Natural killer cell treated with Interleukin-12 subunit alpha and Interleukin-12 subunit beta and Interleukin-15 and Interleukin-18, amount 100 ng/mL, for 72 hours (primary cell): ENCODE measurements around the gene MYO5A. TPM values are rescaled to one million over a fixed set of nuclear protein-coding genes. Genes with fewer than 3 reads are reported as not detected.
A peak's percentile ranks its signal among the peaks of the same experiment; 100 is the strongest.

Experiments used
- ATAC-seq, 2 donors: fragments of 150-1000 bp; cut with Tn5 transposase in 1 of 2; sonication (Bioruptor Pico), chemical (Tn5 transposase) in 1 of 2; 2 replicates each; pipeline ENCODE4 v1.10.0; 2021
- DNase-seq: peaks from one replicate; pipeline ENCODE4 v3.0.0; 2022; ENCODE audit warnings: low spot score
- H3K27ac Mint-ChIP-seq, 2 donors: 1 replicate in 1 of 2; 2 replicates in 1 of 2; pipeline ENCODE4 v1.8.0; 2022; ENCODE audit warnings: mixed read lengths in 2 of 2, mild to moderate bottlenecking in 1 of 2, moderate library complexity in 1 of 2
- H3K27me3 Mint-ChIP-seq, 2 donors: 1 replicate in 1 of 2; 2 replicates in 1 of 2; pipeline ENCODE4 v1.8.0; 2022; ENCODE audit warnings: mixed read lengths in 2 of 2
- H3K36me3 Mint-ChIP-seq: one replicate; pipeline ENCODE4 v1.8.0; 2022; ENCODE audit warnings: mixed read lengths
- H3K4me1 Mint-ChIP-seq, 2 donors: 1 replicate in 1 of 2; 2 replicates in 1 of 2; pipeline ENCODE4 v1.8.0; 2022; ENCODE audit warnings: low read depth in 2 of 2, mixed read lengths in 2 of 2, mild to moderate bottlenecking in 1 of 2
- H3K4me3 Mint-ChIP-seq: one replicate; pipeline ENCODE4 v1.8.0; 2022; ENCODE audit warnings: mixed read lengths
- H3K9me3 Mint-ChIP-seq: 2 replicates; pipeline ENCODE4 v1.8.0; 2022; ENCODE audit warnings: mixed read lengths
- total RNA-seq, 2 donors: library from RNA; stranded (reverse); gene quantifications; one replicate each; pipeline ENCODE4 v1.2.3, GENCODE V29; 2022

MYO5A gene
- total RNA-seq, 2 donors from 2014 or later: 42.4 to 49.5 TPM

DNA sequence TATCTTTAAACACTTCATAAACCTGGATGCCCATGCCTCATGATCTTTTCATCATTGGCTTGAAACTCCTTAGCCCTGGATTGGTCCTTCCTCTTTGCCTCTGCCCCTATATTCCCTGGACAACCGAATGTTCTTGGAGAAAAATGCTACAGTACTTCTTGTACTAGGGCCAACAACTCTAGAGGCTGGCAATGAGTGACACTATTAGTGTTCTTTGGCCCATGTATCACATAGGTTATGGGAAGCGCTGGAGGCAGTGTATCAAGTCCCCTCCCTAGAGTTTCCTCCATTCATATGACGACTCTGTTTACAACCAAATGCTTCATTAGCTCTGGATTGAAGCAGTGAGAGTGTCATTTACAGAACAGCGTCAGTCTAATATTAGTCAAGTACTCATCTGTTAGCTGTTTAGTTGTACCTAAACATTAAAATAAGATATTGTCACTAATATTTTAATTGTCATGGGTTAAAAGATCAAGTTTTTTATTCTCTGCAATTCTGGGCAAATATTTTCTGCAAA lies 166.6 kb downstream of the MYO5A start:
- DNase-seq (no peak), ATAC-seq (no peak)
- no peaks in the 10 kb centered on the region for H3K9me3 Mint-ChIP-seq
- H3K27me3 Mint-ChIP-seq: no peaks in the 10 kb centered on the region
- H3K4me3 Mint-ChIP-seq: no peak overlapping the region
- H3K4me1 Mint-ChIP-seq: no peaks in the 10 kb centered on the region
- H3K36me3 Mint-ChIP-seq: peaks cover 26% of the 10 kb centered on the region
- no peak overlapping the region for H3K27ac Mint-ChIP-seq

GRCh38 chr15:52361494-52361893 lies 167.2 kb downstream of the MYO5A start:
- no peaks in the 10 kb centered on the region for H3K4me1 Mint-ChIP-seq
- DNase-seq (no peak), ATAC-seq (no peak)
- H3K9me3 Mint-ChIP-seq: no peaks in the 10 kb centered on the region
- H3K36me3 Mint-ChIP-seq: peaks cover 26% of the 10 kb centered on the region
- H3K4me3 Mint-ChIP-seq: no peak overlapping the region
- no peaks in the 10 kb centered on the region for H3K27me3 Mint-ChIP-seq
- H3K27ac Mint-ChIP-seq: no peak overlapping the region

GRCh38 chr15:52360229-52361203 lies 168.2 kb downstream of the MYO5A start:
- H3K36me3 Mint-ChIP-seq: peaks cover 20% of the 10 kb centered on the region
- H3K27me3 Mint-ChIP-seq: no peaks in the 10 kb centered on the region
- no peaks in the 10 kb centered on the region for H3K9me3 Mint-ChIP-seq
- H3K4me3 Mint-ChIP-seq: no peak overlapping the region
- ATAC-seq: no peak
- H3K27ac Mint-ChIP-seq: no peak overlapping the region
- DNase-seq: no peak
- no peaks in the 10 kb centered on the region for H3K4me1 Mint-ChIP-seq

DNA sequence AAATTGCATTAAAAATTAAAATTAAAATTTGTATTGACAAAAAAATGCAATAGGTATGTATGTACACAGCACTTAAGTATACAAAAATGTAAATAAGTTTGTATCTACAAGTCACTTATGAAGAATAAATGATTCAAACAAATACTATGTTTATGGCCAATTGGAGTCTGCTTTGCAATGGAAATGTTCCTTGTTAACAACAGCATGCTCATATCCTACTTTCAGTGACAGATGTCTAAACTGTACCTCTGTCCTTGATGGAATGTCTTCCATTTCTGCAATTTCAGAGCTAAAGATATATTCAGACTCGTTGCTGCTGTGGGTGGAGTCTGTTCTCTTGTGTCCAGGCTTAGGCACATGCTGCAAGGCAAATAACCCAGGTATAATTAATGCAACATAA lies 169.0 kb downstream of the MYO5A start:
- no peak for DNase-seq
- no peak overlapping the region for H3K27ac Mint-ChIP-seq
- H3K4me3 Mint-ChIP-seq: no peak overlapping the region
- no peaks in the 10 kb centered on the region for H3K9me3 Mint-ChIP-seq
- no peaks in the 10 kb centered on the region for H3K27me3 Mint-ChIP-seq
- no peak for ATAC-seq
- no peaks in the 10 kb centered on the region for H3K4me1 Mint-ChIP-seq
- H3K36me3 Mint-ChIP-seq: peaks cover 15% of the 10 kb centered on the region

GRCh38 chr15:52357949-52358348 lies 170.7 kb downstream of the MYO5A start:
- Mint-ChIP-seq H3K36me3 (peaks cover 7% of the 10 kb centered on the region), H3K27me3 (no peaks in the 10 kb centered on the region), H3K4me1 (no peaks in the 10 kb centered on the region), H3K4me3 (no peak overlapping the region), H3K9me3 (no peaks in the 10 kb centered on the region), H3K27ac (no peak overlapping the region)
- no peak for DNase-seq
- ATAC-seq: no peak

GRCh38 chr15:52352086-52352485 lies 176.6 kb downstream of the MYO5A start:
- no peak for DNase-seq
- no peaks in the 10 kb centered on the region for H3K36me3 Mint-ChIP-seq
- H3K27ac Mint-ChIP-seq: no peak overlapping the region

DNA sequence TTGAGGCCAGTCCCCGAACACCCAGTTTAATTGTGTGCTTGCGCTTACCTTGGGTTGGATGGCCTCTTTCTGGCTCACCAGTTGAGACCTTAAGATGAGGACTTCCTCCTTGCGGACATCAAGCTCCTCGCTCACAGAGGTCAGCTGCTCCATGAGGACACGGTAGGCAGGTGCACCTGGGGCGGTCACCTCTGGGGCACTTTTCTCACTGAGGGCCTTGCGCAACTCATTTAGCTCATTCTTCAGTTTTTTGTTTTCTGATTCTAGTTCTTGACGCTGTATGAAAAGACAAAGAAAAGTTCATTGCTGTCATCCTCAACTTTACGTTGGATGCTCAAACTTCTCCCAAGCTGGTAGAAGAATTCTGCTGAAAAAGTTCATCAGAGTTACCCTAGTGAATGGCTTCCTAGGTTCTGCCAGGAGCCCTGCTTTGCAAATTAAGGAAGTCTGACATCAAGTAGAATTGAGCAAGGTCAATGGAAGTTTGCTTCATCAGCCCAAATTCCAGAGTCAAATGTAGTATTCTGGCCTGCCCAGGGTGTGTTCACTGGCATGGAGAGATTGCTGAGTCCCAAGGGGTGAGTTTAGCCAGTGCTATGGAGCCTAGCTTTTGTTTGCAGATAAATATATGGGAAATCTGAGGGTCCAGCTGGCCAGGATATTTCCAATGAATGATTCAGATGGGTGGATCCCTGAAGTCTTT lies 177.3 kb downstream of the MYO5A start:
- Mint-ChIP-seq H3K4me1 (no peaks in the 10 kb centered on the region), H3K4me3 (no peak overlapping the region), H3K36me3 (no peaks in the 10 kb centered on the region), H3K27me3 (no peaks in the 10 kb centered on the region), H3K27ac (no peak overlapping the region), H3K9me3 (no peaks in the 10 kb centered on the region)
- no peak for ATAC-seq
- no peak for DNase-seq

More at GRCh38 chr15:52352086-52352485, 176.6 kb downstream of the MYO5A start:
- Mint-ChIP-seq H3K9me3 (no peaks in the 10 kb centered on the region), H3K4me3 (no peak overlapping the region), H3K4me1 (no peaks in the 10 kb centered on the region), H3K27me3 (no peaks in the 10 kb centered on the region)
- no peak for ATAC-seq

GRCh38 chr15:52350423-52350822 lies 178.3 kb downstream of the MYO5A start:
- Mint-ChIP-seq H3K4me3 (no peak overlapping the region), H3K27ac (no peak overlapping the region), H3K36me3 (no peaks in the 10 kb centered on the region), H3K9me3 (no peaks in the 10 kb centered on the region), H3K27me3 (no peaks in the 10 kb centered on the region), H3K4me1 (no peaks in the 10 kb centered on the region)
- DNase-seq: no peak
- ATAC-seq: no peak

DNA sequence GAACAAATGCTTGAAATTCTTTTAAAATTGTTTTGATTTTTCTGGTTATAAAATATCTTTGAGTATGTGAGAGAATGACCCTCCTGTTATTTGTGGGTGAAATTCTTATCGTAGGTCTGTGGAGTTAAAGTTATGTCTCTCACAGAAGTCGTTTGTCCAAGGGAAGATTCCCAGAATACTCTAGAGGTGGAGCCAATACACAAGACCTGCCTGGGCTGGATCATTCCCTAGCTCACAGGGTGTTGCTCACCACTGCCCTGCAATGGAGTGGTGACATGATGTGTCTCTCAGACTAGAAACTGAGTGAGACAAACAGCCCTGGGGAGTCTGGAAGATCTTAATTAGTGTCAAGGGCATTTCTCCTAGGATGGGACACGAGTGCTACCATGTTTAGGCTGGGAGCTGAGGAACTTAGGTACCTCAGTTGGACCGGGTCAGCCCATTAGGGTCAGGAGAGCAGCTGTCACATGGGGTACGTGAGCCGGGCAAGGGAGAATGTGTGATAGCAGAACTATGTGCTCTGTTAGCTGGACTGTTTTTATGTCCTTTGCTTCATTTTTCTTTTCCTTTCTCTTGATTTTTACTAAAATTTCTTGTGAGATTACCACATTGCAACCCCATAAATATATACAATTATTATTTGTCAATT lies 179.5 kb downstream of the MYO5A start:
- Mint-ChIP-seq H3K27me3 (no peaks in the 10 kb centered on the region), H3K4me1 (no peaks in the 10 kb centered on the region), H3K27ac (no peak overlapping the region), H3K9me3 (no peaks in the 10 kb centered on the region), H3K36me3 (no peaks in the 10 kb centered on the region), H3K4me3 (no peak overlapping the region)
- ATAC-seq (no peak), DNase-seq (no peak)

DNA sequence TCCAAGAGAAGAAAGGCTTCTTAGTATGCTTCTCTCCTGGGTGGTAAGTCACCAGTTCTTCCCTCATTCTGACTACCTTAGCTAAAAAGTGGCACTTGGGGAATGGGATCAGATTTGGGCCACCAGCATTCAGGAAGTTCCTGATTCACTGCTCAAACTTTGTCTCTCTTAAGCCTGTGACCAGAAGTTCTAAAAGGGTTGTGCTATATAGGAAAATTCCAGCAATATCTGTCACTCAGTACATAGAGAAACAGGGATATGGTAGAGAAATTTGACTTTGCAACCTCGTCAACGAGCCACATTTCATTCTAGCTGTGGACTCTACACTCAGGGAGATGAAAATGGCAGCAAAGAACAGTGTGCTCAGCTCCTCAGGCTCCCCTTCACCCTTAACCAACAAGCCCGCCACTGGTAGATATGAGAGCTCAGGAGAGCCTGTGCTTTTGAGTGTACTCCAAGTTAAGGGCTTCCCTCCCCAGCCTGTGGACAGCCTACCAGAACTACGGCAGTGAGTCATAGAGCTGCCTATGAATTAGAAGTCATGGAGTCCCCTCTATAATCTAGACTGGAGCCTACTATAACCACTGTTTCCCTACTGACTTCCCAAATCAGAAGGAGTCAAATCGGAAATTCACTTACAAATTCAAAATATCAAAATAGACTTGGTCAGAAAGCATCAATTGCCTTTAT lies 180.5 kb downstream of the MYO5A start:
- no peak for DNase-seq
- Mint-ChIP-seq H3K27me3 (no peaks in the 10 kb centered on the region), H3K36me3 (no peaks in the 10 kb centered on the region)

DNA sequence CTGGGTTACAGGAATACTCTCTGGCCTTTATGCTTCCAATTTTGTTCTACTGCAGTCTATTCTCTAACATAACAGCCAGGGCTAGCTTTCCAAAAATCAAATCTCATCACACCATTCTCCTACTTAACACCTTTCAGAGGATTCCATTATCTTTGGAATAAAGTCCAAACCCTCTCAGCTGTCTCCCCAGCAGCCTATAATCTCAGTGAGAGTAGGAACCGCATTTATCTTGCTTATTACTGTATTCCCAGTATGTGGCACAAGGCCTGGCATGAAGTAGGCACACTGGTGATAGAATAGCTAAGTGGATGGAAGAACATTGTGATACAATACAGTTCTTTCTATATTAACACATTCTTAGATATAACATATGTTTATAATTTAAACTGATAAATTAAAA lies 184.1 kb downstream of the MYO5A start:
- no peak overlapping the region for H3K27ac Mint-ChIP-seq
- ATAC-seq: no peak

More for the DNA sequence above, 180.5 kb downstream of the MYO5A start:
- Mint-ChIP-seq H3K9me3 (no peaks in the 10 kb centered on the region), H3K4me1 (no peaks in the 10 kb centered on the region), H3K27ac (no peak overlapping the region), H3K4me3 (no peak overlapping the region)
- ATAC-seq: no peak

DNA sequence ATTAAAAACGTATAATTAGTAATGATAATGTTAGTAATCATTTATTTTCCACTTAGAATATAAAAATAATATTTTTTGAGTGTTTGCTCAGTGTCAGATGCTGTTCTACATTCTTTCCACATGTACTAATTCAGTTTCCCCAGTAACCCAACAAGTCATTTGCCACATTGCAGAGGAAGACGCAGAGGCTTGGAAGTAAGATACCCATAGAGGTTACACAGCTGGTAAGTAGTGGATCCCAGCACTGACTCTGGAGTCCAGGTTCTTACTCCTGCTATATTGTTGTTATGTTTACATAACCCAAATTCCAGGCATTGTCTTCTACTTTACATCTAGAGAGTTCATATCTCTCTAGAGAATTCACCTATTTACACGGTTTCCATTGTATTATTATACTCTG lies 184.8 kb downstream of the MYO5A start:
- no peak for DNase-seq
- H3K9me3 Mint-ChIP-seq: no peaks in the 10 kb centered on the region
- H3K4me3 Mint-ChIP-seq: no peak overlapping the region
- H3K36me3 Mint-ChIP-seq: no peaks in the 10 kb centered on the region
- ATAC-seq: no peak
- H3K4me1 Mint-ChIP-seq: no peaks in the 10 kb centered on the region
- no peaks in the 10 kb centered on the region for H3K27me3 Mint-ChIP-seq
- no peak overlapping the region for H3K27ac Mint-ChIP-seq

More for the DNA sequence above, 184.1 kb downstream of the MYO5A start:
- no peak for DNase-seq
- Mint-ChIP-seq H3K27me3 (no peaks in the 10 kb centered on the region), H3K4me3 (no peak overlapping the region), H3K4me1 (no peaks in the 10 kb centered on the region), H3K36me3 (no peaks in the 10 kb centered on the region), H3K9me3 (no peaks in the 10 kb centered on the region)

GRCh38 chr15:52340093-52340492 lies 188.6 kb downstream of the MYO5A start:
- Mint-ChIP-seq H3K9me3 (no peaks in the 10 kb centered on the region), H3K27me3 (no peaks in the 10 kb centered on the region), H3K4me3 (no peak overlapping the region), H3K4me1 (peaks cover 9 to 11% of the 10 kb centered on the region in 2 donors), H3K27ac (peak overlapping the region in 1 of 2 donors; percentile 47), H3K36me3 (no peaks in the 10 kb centered on the region)
- DNase-seq: no peak
- no peak for ATAC-seq
